Peyer's patch (tissue), 4 donors: Measurements from ENCODE around the gene ADAT3.

Experiments
- POLR2A ChIP-seq, 2 donors: fragments of 450-650 bp; IDR thresholded peaks; one replicate each; pipeline ENCODE4 v1.5.1; 2017; ENCODE audit warnings: antibody characterized with exemption in 2 of 2, mild to moderate bottlenecking in 2 of 2, moderate library complexity in 2 of 2
- TF ChIP-seq, protein P1 (sequence below), 6 experiments: fragments of 450-650 bp in 4 of 6; fragments of 200-600 bp in 2 of 6; sonication (generic) in 1 of 6; IDR thresholded peaks; one replicate each; pipeline ENCODE4 v1.5.1; 2017 to 2019; ENCODE audit warnings: antibody characterized with exemption in 6 of 6, mild to moderate bottlenecking in 3 of 6, moderate library complexity in 1 of 6

DNA sequence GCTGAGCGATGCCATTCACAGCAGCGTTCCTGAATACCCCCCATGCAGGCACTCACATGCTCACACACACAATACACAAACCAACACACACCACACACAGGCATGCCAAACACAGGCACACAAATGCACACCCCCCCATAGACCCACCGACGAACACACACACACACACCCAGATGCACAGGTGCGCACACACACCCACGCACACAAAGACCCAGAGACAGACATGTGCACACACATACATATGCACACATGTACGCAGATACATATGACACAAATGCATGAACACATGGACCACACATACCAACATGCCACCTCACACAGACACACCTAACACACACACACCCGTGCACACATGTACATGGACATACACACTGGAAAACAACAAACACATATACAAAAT, 28.7 kb downstream of the ADAT3 start:
- TF ChIP-seq, protein P1, sequence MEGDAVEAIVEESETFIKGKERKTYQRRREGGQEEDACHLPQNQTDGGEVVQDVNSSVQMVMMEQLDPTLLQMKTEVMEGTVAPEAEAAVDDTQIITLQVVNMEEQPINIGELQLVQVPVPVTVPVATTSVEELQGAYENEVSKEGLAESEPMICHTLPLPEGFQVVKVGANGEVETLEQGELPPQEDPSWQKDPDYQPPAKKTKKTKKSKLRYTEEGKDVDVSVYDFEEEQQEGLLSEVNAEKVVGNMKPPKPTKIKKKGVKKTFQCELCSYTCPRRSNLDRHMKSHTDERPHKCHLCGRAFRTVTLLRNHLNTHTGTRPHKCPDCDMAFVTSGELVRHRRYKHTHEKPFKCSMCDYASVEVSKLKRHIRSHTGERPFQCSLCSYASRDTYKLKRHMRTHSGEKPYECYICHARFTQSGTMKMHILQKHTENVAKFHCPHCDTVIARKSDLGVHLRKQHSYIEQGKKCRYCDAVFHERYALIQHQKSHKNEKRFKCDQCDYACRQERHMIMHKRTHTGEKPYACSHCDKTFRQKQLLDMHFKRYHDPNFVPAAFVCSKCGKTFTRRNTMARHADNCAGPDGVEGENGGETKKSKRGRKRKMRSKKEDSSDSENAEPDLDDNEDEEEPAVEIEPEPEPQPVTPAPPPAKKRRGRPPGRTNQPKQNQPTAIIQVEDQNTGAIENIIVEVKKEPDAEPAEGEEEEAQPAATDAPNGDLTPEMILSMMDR (IDR thresholded peaks at IDR 0.05) = no peak
- TF ChIP-seq POLR2A (IDR thresholded peaks at IDR 0.05) = no peak
